GM18499 (cell line): ENCODE measurements around the gene KIAA0825.
"Not testable (repeated sequence)": the region's sequence is repeated elsewhere in the genome, so short reads cannot be mapped to it uniquely, and the experiment has no call there.

Experiments used
- ATAC-seq: cut with Tn5 transposase; IDR thresholded peaks from one replicate; pipeline ENCODE4 v1.9.1; 2021; ENCODE audit warnings: moderate number of reproducible peaks; ENCODE audit not compliant: insufficient read depth, unreplicated experiment

KIAA0825 gene

DNA sequence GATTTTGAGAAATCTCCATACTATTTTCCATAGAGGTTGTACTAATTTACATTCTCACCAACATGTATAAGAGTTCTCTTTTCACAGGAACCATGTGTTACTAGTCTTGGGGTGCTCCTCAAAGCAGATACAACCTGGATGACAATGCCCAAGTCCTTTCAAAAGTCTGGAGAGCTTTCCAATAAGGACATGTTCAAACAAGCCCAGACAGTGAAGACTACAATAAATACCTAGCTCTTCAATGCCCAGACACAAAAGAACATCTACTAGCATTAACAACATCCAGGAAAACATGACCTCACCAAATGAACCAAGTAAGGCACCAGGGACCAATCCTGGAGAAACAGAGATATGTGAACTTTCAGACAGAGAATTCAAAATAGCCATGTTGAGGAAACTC is 474.8 kb downstream of the KIAA0825 start:
- ATAC-seq: not testable (repeated sequence)

GRCh38 chr5:94140300-94140699 is 478.1 kb downstream of the KIAA0825 start:
- no peak for ATAC-seq

- ATAC-seq: no peak
Observed at GRCh38 chr5:94130077-94130476, 488.3 kb downstream of the KIAA0825 start.

GRCh38 chr5:94125107-94125506 is 493.3 kb downstream of the KIAA0825 start:
- no peak for ATAC-seq

DNA sequence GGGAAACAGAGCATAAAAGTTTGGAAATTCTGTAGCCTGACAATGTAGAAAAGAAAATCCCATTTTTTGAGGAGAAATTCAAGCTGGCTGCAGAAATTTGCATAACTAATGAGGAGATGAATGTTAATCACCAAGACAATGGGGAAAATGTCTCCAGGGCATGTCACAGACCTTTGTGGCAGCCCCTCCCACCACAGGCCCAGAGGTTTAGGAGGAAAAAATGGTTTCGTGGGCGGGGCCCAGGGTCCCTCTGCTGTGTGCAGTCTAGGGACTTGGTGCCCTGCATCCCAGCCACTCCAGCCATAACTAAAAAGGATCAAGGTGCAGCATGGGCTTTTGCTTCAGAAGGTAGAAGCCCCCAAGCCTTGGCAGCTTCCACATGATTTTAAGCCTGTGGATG is 502.1 kb downstream of the KIAA0825 start:
- ATAC-seq: not testable (repeated sequence)

- ATAC-seq: no peak
Observed at GRCh38 chr5:94113087-94113486, 505.3 kb downstream of the KIAA0825 start.

GRCh38 chr5:94111209-94112004 is 507.0 kb downstream of the KIAA0825 start:
- ATAC-seq: peak; percentile 99

- ATAC-seq: no peak
Observed at GRCh38 chr5:94103514-94104245, 514.7 kb downstream of the KIAA0825 start.
